GM12872 (cell line): ENCODE measurements around the gene MYLK3.

Experiments
- CTCF ChIP-seq: IDR thresholded peaks from 3 replicates; pipeline ENCODE4 v1.5.1; 2011; ENCODE audit warnings: low read depth, mild to moderate bottlenecking, low read length, moderate library complexity; ENCODE audit not compliant: insufficient read depth

The MYLK3 gene

DNA sequence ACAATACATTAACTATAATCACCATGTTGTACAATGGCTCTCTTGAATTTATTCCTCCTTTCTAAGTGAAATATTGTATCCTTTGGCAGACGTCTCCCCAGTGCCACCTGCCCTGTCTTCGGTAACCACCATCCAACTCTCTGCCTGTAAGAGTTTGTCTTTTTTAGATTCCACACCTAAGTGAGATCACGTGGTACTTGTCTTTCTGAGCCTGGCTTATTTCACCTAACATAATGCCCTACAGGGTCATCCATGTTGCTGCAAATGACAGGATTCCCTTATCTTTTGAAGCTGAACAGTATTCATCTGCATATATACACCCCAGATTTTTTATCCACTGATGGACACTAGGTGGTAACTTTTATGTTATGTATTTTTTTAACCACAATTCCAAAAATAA, 34.5 kb downstream of the MYLK3 start:
- TF ChIP-seq CTCF, result no peak

- no peak for TF ChIP-seq CTCF
These were observed 35.2 kb downstream of the MYLK3 start for GRCh38 chr16:46712911-46713310.

- TF ChIP-seq CTCF, result no peak
These were observed 36.8 kb downstream of the MYLK3 start for GRCh38 chr16:46711106-46712058.

DNA sequence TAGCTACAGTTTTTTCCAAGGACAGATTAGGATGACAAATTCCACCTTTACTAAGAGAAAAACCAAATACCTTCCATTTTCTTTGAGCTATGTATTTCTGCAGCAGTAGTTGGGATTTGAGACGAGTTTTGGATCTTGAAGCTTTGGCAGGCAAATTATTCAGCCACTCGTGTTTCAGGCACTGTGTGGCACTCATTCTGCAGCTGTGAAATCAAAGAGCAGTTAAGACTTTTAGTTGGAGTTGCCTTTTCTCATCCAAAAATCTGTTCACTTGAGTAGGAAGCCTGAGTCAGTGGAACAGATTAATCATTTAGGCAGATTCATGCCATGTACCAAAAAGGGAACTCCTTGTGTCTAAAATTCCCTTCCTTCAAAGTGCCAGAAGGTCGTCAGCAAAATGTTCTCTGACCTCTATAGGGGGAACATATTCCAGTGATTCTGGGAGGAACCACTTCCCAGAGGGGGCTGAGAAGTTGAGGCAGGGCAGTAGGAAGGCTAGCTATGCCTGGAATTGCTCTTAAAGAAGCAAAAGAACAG, 38.6 kb downstream of the MYLK3 start:
- TF ChIP-seq CTCF, result no peak

DNA sequence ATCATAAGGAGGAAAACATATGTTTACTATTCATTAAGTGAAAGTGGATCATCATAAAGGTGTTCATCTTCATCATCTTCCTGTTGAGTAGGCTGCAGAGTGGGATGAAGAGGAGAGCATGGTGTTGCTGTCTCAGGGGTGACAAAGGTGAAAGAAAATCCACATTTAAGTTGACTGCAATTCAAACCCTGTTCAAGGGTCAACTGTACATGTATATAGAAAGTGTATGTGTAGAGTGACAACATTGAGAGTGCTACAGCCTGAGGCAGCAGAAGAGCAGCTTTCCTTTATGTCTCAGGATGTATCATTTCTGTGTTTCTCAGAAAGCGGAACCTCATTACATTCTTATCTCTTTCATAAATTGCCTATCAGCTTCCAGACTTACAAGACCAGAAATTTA, 41.5 kb downstream of the MYLK3 start:
- no peak for TF ChIP-seq CTCF

- no peak for TF ChIP-seq CTCF
These were observed 46.1 kb downstream of the MYLK3 start for GRCh38 chr16:46702030-46702429.

- no peak for TF ChIP-seq CTCF
These were observed 46.5 kb downstream of the MYLK3 start for GRCh38 chr16:46701615-46702014.
